ENCODE results near the gene SOCS7. TPM values are rescaled to one million over a fixed set of nuclear protein-coding genes. Genes with fewer than 3 reads are reported as not detected.
"Not testable (repeated sequence)": the region's sequence is repeated elsewhere in the genome, so short reads cannot be mapped to it uniquely, and the experiment has no call there.

The SOCS7 gene
- total RNA-seq, 1 donor from 2014 or later: 13.2 TPM

DNA sequence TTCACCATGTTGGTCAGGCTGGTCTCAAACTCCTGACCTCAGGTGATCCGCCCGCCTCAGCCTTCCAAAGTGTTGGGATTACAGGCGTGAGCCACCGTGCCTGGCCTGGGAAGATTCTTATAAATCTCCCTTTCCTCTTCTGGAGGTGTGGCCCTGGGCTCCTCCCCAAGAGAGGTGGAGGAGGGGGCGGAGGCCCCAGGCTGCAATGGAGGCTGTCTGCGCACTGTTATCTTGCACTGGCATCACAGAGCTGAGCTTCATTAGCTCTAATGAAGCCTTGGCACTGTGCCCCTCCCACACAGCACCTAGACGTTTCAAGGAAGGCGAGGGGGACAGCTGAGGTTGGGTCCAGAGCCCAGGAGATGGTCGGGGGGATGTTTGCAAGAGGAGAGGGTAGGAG, 84.2 kb downstream of the SOCS7 start:
- no peak for DNase-seq (ENCODE audit: extremely low read depth, low read depth, low spot score)

GRCh38 chr17:38436386-38436785, 84.7 kb downstream of the SOCS7 start:
- no peak for DNase-seq (ENCODE audit: extremely low read depth, low read depth, low spot score)

DNA sequence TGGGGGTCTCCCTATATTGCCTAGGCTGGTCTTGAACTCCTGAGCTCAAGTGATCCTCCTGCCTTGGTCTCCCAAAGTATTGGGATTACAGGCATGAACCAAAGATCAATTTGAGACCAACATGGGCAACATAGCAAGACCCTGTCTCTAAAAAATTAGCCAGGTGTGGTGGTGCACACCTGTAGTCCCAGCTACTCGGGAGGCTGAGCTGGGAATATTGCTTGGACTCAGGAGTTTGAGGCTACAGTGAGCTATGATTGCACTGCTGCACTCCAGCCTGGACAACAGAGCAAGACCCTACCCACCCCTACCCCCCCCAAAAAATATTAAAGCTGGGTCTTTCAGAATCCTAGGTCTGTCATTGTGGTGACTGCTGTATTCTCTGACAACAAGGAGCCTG, 85.7 kb downstream of the SOCS7 start:
- DNase-seq (ENCODE audit: extremely low read depth, low read depth, low spot score): not testable (repeated sequence)

- no peak for DNase-seq (ENCODE audit: extremely low read depth, low read depth, low spot score)
Observed at GRCh38 chr17:38439436-38439835, 87.8 kb downstream of the SOCS7 start.

GRCh38 chr17:38440614-38441397, 89.2 kb downstream of the SOCS7 start:
- DNase-seq (ENCODE audit: extremely low read depth, low read depth, low spot score): no peak

DNA sequence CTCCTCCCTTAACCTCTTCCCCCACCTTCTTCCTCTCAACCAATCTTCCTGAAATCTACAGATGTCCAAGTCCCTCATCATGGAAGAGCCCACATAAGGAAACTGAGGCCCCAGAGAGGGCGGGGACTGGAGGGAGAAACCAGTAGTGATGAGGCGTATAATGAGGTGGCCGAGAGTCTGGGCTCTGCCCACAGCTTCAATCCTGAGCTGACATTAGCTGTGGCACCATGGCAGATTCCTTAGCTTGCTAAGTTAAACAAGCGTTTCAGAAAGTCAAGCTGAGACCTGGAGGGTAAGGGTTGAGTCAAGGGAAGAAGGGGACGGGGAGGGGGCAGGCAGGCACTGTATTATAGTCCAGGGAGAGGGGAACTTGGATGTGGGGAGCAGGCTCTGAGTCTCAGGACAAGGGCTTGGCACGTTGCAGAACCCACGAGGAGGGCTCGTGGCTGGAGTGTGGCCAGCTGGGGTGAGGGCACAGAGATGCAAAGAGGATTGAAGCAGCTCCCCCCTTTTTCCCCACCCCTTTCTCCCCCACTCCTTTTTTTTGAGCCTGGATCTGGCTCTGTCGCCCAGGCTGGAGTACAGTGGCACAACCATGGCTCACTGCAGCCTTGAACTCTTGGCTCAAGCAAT, 89.9 kb downstream of the SOCS7 start:
- no peak for DNase-seq (ENCODE audit: extremely low read depth, low read depth, low spot score)

- DNase-seq (ENCODE audit: extremely low read depth, low read depth, low spot score): no peak
Observed at GRCh38 chr17:38442548-38442947, 90.9 kb downstream of the SOCS7 start.

GRCh38 chr17:38443356-38444031, 91.8 kb downstream of the SOCS7 start:
- no peak for DNase-seq (ENCODE audit: extremely low read depth, low read depth, low spot score)

DNA sequence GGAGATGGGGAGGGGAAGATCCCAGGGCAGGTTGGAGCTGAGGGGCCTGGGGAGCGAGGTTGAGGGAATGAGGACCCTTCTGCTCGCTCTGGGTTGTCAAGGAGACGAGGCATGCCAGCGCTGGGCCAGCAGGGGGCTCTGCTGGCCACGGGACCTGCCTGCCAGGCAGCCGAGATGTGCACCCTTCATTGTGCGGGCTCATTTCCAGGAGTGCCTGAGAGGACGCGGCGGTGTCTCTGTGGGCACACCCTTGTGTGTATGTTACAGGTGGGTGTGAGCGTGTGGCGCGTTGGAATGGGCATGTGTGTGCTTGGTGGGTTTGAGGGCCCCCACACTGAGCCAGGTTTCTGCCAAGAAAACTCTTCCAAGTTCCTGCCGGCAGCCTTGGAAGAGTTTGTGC, 92.5 kb downstream of the SOCS7 start:
- DNase-seq (ENCODE audit: extremely low read depth, low read depth, low spot score): no peak

- DNase-seq (ENCODE audit: extremely low read depth, low read depth, low spot score): no peak
Observed at GRCh38 chr17:38447502-38448085, 96.0 kb downstream of the SOCS7 start.

- no peak for DNase-seq (ENCODE audit: extremely low read depth, low read depth, low spot score)
Observed at GRCh38 chr17:38448208-38448771, 96.6 kb downstream of the SOCS7 start.

- no peak for DNase-seq (ENCODE audit: extremely low read depth, low read depth, low spot score)
Observed at GRCh38 chr17:38449364-38449763, 97.7 kb downstream of the SOCS7 start.

DNA sequence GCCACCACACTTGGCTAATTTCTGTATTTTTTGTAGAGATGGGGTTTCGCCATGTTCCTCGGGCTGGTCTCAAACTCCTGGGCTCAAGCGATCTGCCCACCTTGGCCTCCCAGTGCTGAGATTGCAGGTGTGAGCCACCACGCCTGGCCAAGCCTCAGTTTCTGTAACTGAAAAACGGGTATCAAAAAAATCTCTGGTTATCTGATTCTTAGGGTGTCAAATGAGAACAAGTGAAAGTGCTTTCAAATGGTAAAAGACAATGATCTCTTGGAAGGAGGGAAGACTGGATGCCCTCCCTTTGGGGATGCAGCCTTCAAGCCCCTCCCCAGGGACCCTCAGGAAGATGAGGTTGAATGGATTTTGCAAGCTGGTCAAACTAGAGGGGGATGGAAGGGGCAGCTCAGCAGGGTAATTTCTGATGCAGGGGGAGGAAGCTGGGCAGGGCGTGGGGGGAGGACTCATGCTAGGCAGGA, 98.9 kb downstream of the SOCS7 start:
- DNase-seq (ENCODE audit: extremely low read depth, low read depth, low spot score): no peak

DNA sequence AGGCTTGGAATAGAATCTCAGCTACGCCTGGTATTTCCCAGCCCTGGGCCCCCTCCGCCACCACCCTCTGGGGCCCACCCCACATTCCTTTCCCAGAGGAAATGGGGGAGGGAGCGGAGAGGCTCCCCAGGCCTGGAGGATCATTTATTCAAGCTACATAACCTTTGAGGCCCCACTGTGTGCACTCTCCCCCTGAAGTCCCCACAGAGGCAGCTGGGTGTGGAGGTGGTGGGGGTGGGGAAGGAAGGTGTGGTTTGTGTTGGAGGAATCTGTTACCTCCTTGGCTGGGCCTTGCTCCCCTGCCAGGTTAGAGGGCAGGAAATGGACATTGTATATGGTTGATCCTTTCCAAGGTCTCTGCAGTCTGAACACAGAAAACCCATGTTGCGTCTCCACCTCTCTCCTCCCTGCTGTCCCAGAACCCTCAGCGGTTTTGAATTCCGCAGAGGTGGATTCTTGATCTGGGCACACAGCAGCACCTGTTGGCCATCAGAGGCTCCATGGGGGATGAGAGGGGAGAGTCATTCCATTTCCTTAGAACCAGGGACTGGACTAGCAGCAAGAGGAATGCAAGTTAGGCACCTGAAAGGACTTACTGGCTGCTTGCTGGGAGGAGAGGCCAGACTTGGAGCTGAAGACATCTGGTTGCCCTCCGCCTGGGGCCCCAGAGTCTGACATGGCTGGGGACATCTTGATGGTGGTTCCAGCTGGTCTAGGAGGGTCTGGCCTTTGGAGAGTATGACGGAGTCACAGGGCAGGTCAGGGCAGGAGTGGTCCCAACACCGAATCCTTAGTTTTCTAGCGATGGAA, 99.6 kb downstream of the SOCS7 start:
- DNase-seq (ENCODE audit: extremely low read depth, low read depth, low spot score): no peak

GRCh38 chr17:38451840-38452529, 100.3 kb downstream of the SOCS7 start:
- no peak for DNase-seq (ENCODE audit: extremely low read depth, low read depth, low spot score)

- no peak for DNase-seq (ENCODE audit: extremely low read depth, low read depth, low spot score)
Observed at GRCh38 chr17:38452719-38453118, 101.1 kb downstream of the SOCS7 start.

DNA sequence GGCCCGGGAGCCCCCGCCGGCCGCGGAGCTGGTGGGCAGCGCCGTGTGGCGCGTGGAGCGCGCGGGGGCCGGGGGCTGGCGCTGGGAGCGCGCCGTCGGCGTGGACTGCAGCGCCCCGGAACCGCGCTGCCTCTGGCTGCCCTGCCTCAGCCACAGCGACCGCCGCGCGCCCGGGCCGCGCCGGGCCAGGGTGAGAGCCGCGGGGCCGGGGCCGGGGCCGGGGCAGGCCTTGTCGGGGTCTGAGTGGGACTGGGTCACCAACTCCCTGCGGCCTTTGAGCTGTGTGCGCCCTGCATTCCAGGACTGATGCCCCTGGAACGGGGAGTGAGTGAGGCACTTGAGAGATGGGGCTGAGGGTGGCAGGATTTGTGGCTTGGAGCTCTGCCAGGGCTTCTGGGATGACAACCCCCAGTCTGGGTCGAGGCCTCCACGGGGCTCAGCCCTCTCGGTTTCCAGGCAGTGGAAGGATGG, 102.3 kb downstream of the SOCS7 start:
- no peak for DNase-seq (ENCODE audit: extremely low read depth, low read depth, low spot score)

DNA sequence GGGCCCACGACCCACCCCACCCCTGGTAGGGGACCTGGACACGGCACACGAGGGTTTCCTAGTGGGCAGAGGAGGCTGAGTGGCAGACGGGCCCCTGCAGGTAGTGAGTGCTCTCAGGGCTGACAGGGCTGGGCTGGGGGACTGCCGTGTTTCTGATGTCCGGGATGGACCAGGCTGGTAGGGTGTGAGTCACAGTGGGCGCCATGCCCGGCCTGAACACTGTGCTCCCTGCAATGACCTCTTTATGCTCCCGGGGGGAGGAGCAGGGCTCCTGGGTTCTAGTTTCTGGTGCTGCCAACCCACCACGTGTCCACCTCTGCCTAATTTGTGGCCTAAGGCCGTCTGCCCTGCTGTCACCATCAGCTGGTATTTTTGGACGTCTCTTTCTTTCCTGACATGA, 102.9 kb downstream of the SOCS7 start:
- no peak for DNase-seq (ENCODE audit: extremely low read depth, low read depth, low spot score)

Measured in glomerular endothelial cell (primary cell).